HUES6 (cell line): Measurements from ENCODE around the gene EPB41L4B.

Source experiments
- H3K27ac ChIP-seq: 2 replicates; pipeline ENCODE4 v1.7.0; 2013; ENCODE audit warnings: low read depth, mild to moderate bottlenecking, low read length, inconsistent platforms
- H3K27me3 ChIP-seq: 2 replicates; pipeline ENCODE4 v1.6.1; 2013; ENCODE audit warnings: low read length; ENCODE audit not compliant: control insufficient read depth, insufficient read depth
- H3K36me3 ChIP-seq: 2 replicates; pipeline ENCODE4 v1.6.1; 2013; ENCODE audit warnings: low read length; ENCODE audit not compliant: control insufficient read depth, insufficient read depth
- H3K4me1 ChIP-seq: 2 replicates; pipeline ENCODE4 v1.6.1; 2013; ENCODE audit warnings: low read length; ENCODE audit not compliant: control insufficient read depth, insufficient read depth
- H3K4me3 ChIP-seq: 2 replicates; pipeline ENCODE4 v1.5.1; 2013; ENCODE audit warnings: low read depth, low read length
- H3K9ac ChIP-seq: one replicate; pipeline ENCODE4 v1.6.1; 2013; ENCODE audit warnings: mild to moderate bottlenecking, low read length
- H3K9me3 ChIP-seq: 2 replicates; pipeline ENCODE4 v1.6.1; 2013; ENCODE audit warnings: low read depth, low read length; ENCODE audit not compliant: control insufficient read depth, insufficient read depth

The EPB41L4B gene

DNA sequence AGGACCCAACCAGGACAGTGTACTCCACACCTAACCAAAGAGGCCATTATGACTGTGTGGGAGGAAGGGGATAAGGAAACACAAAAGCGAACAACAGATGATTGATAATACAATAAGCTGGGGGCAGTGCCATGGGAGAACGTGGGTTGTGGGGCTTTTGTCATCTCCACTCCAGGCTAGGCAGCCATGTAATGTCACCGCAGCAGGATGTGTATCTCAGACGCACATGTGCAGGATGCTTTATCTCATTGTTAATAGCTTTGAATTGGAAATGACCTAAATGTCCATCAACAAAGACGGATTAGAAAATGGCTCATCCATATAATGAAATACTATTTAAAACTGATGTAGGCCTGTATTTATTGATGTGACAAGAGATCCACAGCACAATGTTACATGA lies 51.0 kb downstream of the EPB41L4B start:
- Histone ChIP-seq H3K27ac (no peak overlapping the region), H3K36me3 (peaks cover 4% of the 10 kb centered on the region), H3K27me3 (no peaks in the 10 kb centered on the region), H3K9ac (no peak overlapping the region), H3K4me3 (no peak overlapping the region), H3K9me3 (peaks cover 3% of the 10 kb centered on the region; the same call in 1 of the 2 replicates), H3K4me1 (peaks cover 10% of the 10 kb centered on the region)

DNA sequence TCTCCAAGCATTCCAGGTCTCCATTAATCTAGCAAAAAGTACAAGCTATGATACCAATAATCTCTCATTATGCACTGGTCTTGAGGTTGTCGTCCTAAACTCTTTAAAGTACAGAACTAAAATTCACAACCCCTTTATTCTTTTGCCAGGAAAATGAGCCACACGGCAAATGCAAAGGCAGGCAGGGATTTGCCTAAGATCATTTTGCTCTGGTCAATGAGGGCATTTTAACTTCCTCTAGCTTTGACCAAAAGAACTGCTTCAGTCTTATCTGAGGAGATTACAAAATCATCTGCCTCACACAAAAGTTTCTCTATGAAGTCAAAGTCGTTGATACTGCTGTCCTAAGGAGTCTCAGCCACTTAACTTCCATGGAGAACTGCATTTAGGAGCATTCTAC lies 51.8 kb downstream of the EPB41L4B start:
- H3K36me3 ChIP-seq = peaks cover 4% of the 10 kb centered on the region
- H3K4me3 ChIP-seq = no peak overlapping the region
- peaks cover 10% of the 10 kb centered on the region for H3K4me1 ChIP-seq
- H3K9me3 ChIP-seq = peaks cover 3% of the 10 kb centered on the region; the same call in 1 of the 2 replicates
- no peak overlapping the region for H3K9ac ChIP-seq
- H3K27ac ChIP-seq = no peak overlapping the region
- H3K27me3 ChIP-seq = no peaks in the 10 kb centered on the region

DNA sequence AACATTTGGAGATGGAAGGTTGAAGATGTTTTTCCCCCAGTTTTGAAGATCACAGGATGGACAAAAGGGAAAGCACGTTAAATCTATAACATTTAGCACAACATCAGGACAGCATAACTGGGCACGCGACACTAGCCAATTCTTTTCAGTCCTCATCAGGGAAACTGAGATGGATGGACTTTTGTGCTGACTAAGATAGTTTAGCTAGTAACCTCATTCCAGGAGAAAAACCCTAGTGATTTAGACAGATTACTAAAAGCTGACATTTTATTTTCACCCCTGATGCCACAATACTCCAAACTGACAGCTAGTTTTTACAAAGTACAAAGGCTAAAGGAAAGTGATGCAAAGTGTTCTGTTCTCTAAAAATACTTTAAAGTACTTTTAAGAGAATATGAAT lies 53.3 kb downstream of the EPB41L4B start:
- no peak overlapping the region for H3K4me3 ChIP-seq
- H3K36me3 ChIP-seq = peaks cover 4% of the 10 kb centered on the region

DNA sequence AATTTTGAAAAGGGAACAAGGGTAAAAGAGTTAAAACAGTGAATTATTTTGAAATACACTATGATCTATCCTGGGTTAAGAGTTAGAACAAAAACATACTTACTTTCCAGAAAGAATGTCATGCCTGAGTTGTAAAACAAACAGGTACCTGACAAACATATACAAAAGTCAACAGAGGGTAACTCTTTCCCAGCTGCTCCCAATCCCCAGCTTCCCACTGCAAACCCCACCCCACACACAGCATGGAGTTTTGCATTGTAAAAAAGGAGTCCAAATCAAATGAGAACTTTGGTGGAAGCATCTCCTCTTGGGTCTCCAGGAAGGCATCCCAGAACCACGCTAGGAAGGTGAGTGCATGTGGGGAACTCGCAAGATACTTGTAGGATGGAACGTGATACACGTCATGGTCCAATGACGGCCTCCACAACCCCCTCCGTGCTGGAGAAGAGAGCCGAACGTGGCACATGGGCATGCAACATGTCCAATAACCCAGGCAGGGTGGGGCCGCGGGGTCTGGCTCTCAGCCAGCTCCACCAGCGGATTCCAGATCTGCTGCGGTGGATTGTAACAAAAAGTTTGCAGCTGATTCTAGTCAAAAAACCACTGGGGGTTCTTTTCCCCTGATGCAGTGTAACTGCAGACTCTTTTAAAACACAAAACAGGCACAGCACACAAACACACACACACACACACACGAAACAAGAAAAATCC lies 55.8 kb downstream of the EPB41L4B start:
- Histone ChIP-seq H3K4me1 (no peaks in the 10 kb centered on the region), H3K9me3 (peaks cover 3% of the 10 kb centered on the region; the same call in 1 of the 2 replicates), H3K36me3 (peaks cover 4% of the 10 kb centered on the region), H3K27ac (no peak overlapping the region), H3K9ac (no peak overlapping the region), H3K4me3 (no peak overlapping the region), H3K27me3 (no peaks in the 10 kb centered on the region)

More for the DNA sequence above, 53.3 kb downstream of the EPB41L4B start:
- Histone ChIP-seq H3K27me3 (no peaks in the 10 kb centered on the region), H3K9me3 (peaks cover 3% of the 10 kb centered on the region; the same call in 1 of the 2 replicates), H3K27ac (no peak overlapping the region), H3K9ac (no peak overlapping the region), H3K4me1 (peaks cover 10% of the 10 kb centered on the region)

DNA sequence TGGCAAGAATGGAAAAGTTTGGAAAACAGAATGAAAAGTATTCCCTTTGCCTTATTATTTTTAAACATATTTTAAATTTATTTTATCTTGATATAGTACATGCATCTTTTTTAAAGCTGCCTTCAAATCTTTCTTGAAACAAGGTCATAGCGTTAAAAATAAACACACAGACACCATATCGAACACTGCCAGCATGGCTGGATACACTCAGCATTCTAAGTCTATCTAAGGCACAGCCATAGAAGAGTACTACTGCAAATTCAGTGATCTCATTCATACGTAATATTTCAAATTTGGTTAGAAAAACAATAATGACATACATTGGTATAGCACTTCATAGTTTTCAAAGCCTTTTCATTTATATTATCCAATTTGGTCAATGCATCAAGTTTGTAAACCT lies 57.5 kb downstream of the EPB41L4B start:
- Histone ChIP-seq H3K4me1 (peaks cover 14% of the 10 kb centered on the region), H3K4me3 (no peak overlapping the region), H3K9ac (no peak overlapping the region), H3K27me3 (no peaks in the 10 kb centered on the region), H3K9me3 (peaks cover 3% of the 10 kb centered on the region; the same call in 1 of the 2 replicates), H3K36me3 (peaks cover 4% of the 10 kb centered on the region), H3K27ac (no peak overlapping the region)

DNA sequence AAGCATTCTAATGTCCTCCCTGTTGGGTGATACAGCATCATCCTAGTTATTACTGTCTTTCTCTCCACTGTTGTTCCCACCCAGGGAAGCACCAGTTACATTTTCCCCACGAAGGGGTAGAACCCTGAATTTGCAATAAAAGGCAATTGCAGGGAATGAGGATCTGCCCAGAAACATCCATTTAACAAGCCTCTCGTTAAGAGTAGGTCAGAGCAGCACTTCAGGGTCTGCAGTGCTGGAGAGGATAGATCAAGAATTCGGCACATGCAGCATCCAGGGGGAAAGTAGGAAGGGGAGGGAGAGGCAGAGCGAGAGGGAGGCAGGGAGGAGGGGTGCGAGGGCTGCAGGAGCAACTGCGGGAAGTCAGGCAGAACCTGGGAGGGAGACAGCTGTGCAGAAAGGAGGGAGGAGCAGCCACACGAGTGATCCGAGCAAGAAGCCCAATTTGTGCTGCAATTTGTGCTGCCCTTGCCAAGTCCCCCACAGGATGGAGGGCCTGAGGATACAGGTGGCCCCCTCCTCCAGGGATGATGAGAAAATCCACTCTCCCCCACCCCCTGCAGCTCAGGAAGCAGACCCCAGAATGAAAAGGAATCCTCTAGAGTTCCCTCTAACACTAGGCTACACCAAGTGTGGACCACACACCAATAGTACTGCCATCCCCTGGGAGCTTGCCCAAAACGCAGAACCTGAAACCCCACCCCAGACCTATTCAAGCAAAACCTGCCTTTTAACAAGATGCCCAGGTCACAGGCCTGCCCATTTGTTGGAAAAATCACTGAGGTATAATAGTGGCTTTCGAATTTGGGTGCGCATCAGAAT lies 62.2 kb downstream of the EPB41L4B start:
- Histone ChIP-seq H3K27me3 (no peaks in the 10 kb centered on the region), H3K36me3 (peaks cover 9% of the 10 kb centered on the region; the same call in 1 of the 2 replicates), H3K9ac (no peak overlapping the region), H3K4me1 (peaks cover 21% of the 10 kb centered on the region), H3K4me3 (no peak overlapping the region), H3K27ac (no peak overlapping the region), H3K9me3 (no peaks in the 10 kb centered on the region)

DNA sequence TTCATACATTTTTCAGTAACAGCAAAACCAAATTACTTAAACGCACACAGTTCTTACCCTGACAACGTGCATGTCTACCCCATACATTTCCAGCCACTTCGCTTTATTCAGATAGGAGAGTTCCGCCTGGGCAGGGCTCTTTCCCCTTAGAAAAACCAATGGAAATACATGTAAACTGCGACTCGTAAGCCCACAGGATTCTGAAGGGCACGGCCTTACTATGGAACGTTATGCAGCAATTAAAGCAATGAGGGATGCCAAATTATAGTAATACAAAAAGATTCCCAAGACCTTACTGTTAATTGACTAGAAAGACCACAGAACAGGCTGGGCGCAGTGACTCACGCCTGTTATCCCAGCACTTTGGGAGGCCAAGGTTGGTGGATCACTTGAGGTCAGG lies 64.5 kb downstream of the EPB41L4B start:
- Histone ChIP-seq H3K9ac (no peak overlapping the region), H3K4me1 (peaks cover 22% of the 10 kb centered on the region), H3K4me3 (no peak overlapping the region), H3K27ac (no peak overlapping the region), H3K36me3 (peaks cover 18% of the 10 kb centered on the region; the same call in 1 of the 2 replicates), H3K9me3 (no peaks in the 10 kb centered on the region), H3K27me3 (no peaks in the 10 kb centered on the region)

DNA sequence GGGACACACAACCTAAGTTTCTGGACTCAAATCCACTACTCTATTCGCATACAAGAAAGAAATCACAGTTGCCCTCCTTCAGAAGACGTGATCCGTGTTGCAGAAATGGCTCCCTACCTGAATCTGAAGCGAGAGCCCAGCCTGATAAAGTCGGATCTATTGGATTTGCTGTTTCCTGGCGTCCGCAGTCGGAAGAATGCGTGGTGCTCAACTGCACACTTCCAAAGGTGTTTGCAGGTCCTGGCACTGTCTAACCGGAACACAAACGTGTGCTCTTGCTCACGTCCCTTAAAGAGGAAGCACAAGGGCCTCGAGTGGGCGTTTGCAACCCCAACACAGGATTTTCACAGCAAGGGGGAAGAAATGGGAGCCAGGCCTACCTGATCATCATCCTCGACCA lies 65.5 kb downstream of the EPB41L4B start:
- peaks cover 18% of the 10 kb centered on the region; the same call in 1 of the 2 replicates for H3K36me3 ChIP-seq
- no peak overlapping the region for H3K27ac ChIP-seq
- H3K9ac ChIP-seq = no peak overlapping the region
- H3K4me3 ChIP-seq = no peak overlapping the region
- no peaks in the 10 kb centered on the region for H3K9me3 ChIP-seq
- peaks cover 24% of the 10 kb centered on the region for H3K4me1 ChIP-seq
- H3K27me3 ChIP-seq = no peaks in the 10 kb centered on the region

DNA sequence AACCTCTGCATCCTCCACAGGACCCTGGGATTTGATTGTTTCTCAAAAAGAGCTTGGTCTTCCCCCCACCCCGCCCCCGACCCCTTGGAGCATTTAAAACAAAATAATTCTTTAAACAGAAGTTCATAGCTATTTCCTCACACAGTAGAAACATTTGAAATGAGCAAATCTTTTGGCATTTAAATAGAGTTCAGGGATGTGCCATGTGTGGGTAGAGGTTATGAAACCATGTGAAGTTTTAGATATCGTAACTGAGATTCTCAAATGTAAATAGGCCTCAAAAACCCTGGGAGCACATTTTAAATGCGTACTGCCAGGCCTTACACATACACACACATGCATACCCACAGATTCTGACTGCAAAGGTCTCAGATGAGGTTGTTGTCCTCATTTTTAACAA lies 66.5 kb downstream of the EPB41L4B start:
- no peak overlapping the region for H3K27ac ChIP-seq
- no peaks in the 10 kb centered on the region for H3K9me3 ChIP-seq
- no peak overlapping the region for H3K9ac ChIP-seq
- no peak overlapping the region for H3K4me3 ChIP-seq
- peaks cover 18% of the 10 kb centered on the region; the same call in 1 of the 2 replicates for H3K36me3 ChIP-seq
- no peaks in the 10 kb centered on the region for H3K27me3 ChIP-seq
- peaks cover 19% of the 10 kb centered on the region for H3K4me1 ChIP-seq

DNA sequence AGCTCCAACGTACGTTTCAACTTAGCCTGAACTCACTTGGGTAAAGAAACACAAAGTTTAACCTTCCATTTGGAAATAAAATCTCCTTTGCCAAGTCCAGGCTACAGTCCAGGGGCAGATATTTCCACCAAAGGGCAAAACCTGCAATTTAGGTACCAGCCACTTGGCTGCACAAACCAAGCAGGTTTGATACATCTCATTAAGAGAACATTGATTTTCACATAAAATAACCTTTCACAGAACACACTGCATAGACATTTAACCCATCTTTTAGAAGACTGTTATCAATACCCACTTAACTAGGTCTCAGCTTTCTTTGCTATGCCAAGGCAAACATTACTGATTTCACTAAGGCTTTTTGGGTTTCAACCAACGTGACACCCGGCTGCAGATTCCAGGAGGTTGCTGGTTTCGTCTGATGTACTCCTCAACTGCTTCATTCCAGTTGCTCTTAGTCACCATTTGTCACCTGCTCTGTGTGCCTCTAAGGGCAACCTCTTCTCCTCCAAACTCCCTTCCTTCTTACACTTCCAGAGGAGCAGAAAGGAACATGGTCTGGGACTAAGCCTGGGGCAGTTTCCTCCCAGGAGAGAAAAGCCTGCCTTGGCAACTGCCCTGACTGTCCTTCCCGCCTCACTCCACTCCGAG lies 67.1 kb downstream of the EPB41L4B start:
- Histone ChIP-seq H3K9me3 (no peaks in the 10 kb centered on the region), H3K9ac (no peak overlapping the region), H3K27me3 (no peaks in the 10 kb centered on the region), H3K27ac (no peak overlapping the region), H3K4me1 (peaks cover 14% of the 10 kb centered on the region), H3K4me3 (no peak overlapping the region), H3K36me3 (peaks cover 18% of the 10 kb centered on the region; the same call in 1 of the 2 replicates)
